Measurements from ENCODE around the gene FGF23. TPM values are rescaled to one million over a fixed set of nuclear protein-coding genes. Genes with fewer than 3 reads are reported as not detected.
"Not testable (repeated sequence)": the region's sequence is repeated elsewhere in the genome, so short reads cannot be mapped to it uniquely, and the experiment has no call there.

Gene FGF23
- total and polyA plus RNA-seq, 2 donors from 2014 or later: not detected

DNA sequence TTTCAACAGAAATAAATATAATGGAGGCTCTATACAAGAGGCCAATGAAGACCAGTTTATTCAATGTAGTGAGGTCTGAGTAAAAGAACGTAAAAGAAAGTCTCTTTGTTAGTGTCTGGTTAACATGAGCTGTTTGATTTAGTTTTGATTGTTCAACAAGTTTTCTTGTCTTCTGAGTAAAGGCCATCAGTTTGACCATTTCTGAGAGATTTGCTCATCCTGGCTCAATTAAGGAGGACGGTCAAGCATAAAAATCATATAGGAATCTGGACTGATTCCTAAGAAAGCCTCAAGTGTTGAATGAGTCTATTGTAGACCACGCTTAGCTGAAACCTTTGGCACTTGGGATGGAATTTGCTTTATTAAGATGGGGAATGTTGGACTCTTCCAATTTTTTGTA lies 32.5 kb upstream of the FGF23 start:
- Histone ChIP-seq H3K9ac (ENCODE audit: low read length in 3 of 3) (no peak overlapping the region), H3K27me3 (ENCODE audit: control insufficient read depth, insufficient read depth, low read length) (no peaks in the 10 kb centered on the region), H3K9me3 (ENCODE audit: control insufficient read depth in 2 of 3, insufficient read depth in 1 of 3, low read length in 3 of 3) (no peaks in the 10 kb centered on the region), H3K4me1 (ENCODE audit: control insufficient read depth in 2 of 3, insufficient read depth in 2 of 3, low read depth in 1 of 3, low read length in 3 of 3) (no peaks in the 10 kb centered on the region), H3K36me3 (ENCODE audit: control insufficient read depth in 2 of 3, insufficient read depth in 3 of 3, low read length in 3 of 3) (no peaks in the 10 kb centered on the region), H3K27ac (ENCODE audit: low read depth in 2 of 2, low read length in 2 of 2) (no peak overlapping the region), H3K4me3 (ENCODE audit: low read length in 3 of 3) (no peak overlapping the region)
- FAIRE-seq (no peak), DNase-seq (no peak)
- TF ChIP-seq, protein P1, sequence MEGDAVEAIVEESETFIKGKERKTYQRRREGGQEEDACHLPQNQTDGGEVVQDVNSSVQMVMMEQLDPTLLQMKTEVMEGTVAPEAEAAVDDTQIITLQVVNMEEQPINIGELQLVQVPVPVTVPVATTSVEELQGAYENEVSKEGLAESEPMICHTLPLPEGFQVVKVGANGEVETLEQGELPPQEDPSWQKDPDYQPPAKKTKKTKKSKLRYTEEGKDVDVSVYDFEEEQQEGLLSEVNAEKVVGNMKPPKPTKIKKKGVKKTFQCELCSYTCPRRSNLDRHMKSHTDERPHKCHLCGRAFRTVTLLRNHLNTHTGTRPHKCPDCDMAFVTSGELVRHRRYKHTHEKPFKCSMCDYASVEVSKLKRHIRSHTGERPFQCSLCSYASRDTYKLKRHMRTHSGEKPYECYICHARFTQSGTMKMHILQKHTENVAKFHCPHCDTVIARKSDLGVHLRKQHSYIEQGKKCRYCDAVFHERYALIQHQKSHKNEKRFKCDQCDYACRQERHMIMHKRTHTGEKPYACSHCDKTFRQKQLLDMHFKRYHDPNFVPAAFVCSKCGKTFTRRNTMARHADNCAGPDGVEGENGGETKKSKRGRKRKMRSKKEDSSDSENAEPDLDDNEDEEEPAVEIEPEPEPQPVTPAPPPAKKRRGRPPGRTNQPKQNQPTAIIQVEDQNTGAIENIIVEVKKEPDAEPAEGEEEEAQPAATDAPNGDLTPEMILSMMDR (IDR thresholded peaks at IDR 0.05; ENCODE audit: borderline replicate concordance, extremely low read depth, insufficient read depth): no peak
- intact Hi-C loops (cut with DNase I): no loop called here

DNA sequence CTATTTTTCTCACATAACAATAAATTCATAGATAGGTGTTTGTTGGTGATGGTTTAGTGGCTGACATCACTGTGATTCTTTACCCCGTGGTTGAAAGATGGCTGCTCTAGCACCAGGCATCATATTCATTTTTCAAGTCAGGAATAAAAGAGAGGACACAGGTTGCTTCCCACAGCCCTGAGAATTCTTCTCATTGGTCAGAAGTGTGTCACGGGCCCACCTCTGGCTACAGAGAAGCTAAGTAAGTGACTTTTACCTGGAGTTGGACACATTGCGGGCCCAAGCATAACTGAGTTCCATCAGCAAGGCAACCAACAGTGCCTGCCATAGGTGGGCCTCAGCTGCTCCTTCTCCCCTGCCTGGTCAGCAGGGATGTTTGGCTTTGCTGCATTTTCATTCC lies 27.6 kb upstream of the FGF23 start:
- FAIRE-seq (no peak), DNase-seq (no peak)
- intact Hi-C loops (cut with DNase I): no loop called here
- Histone ChIP-seq H3K9me3 (ENCODE audit: control insufficient read depth in 2 of 3, insufficient read depth in 1 of 3, low read length in 3 of 3) (no peaks in the 10 kb centered on the region), H3K4me1 (ENCODE audit: control insufficient read depth in 2 of 3, insufficient read depth in 2 of 3, low read depth in 1 of 3, low read length in 3 of 3) (no peaks in the 10 kb centered on the region), H3K27me3 (ENCODE audit: control insufficient read depth, insufficient read depth, low read length) (no peaks in the 10 kb centered on the region), H3K27ac (ENCODE audit: low read depth in 2 of 2, low read length in 2 of 2) (no peak overlapping the region), H3K4me3 (ENCODE audit: low read length in 3 of 3) (no peak overlapping the region), H3K36me3 (ENCODE audit: control insufficient read depth in 2 of 3, insufficient read depth in 3 of 3, low read length in 3 of 3) (no peaks in the 10 kb centered on the region), H3K9ac (ENCODE audit: low read length in 3 of 3) (no peak overlapping the region)
- TF ChIP-seq, protein P1 (IDR thresholded peaks at IDR 0.05; ENCODE audit: borderline replicate concordance, extremely low read depth, insufficient read depth): no peak

DNA sequence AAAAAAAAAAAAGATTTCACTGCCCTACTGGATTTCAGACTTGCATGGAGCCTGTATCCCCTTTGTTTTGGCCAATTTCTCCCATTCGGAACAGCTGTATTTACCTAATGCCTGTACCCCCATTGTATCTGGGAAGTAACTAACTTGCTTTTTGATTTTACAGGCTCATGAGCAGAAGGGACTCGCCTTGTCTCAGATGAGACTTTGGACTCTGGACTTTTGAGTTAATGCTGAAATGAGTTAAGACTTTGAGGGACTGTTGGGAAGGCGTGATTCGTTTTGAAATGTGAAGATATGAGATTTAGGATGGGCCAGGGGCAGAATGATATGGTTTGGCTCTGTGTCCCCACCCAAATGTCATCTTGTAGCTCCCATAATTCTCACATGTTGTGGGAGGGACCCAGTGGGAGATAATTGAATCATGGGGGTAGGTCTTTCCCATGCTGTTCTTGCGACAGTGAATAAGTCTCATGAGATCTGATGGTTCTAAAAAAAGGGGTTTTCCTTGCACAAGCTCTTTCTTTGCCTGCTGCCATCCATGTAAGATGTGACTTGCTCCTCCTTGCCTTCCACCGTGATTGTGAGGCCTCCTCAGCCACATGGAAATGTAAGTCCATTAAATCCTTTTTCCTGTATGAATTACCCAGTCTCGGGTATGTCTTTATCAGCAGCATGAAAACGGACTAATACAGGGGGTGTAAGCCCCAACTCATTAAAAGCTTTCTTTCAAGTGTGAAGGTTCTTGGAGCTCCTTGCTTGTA lies 25.5 kb upstream of the FGF23 start:
- H3K9me3 ChIP-seq (ENCODE audit: control insufficient read depth in 2 of 3, insufficient read depth in 1 of 3, low read length in 3 of 3); H3K27ac ChIP-seq (ENCODE audit: low read depth in 2 of 2, low read length in 2 of 2); H3K9ac ChIP-seq (ENCODE audit: low read length in 3 of 3); FAIRE-seq; H3K27me3 ChIP-seq (ENCODE audit: control insufficient read depth, insufficient read depth, low read length); DNase-seq; intact Hi-C loops (cut with DNase I); H3K36me3 ChIP-seq (ENCODE audit: control insufficient read depth in 2 of 3, insufficient read depth in 3 of 3, low read length in 3 of 3); H3K4me3 ChIP-seq (ENCODE audit: low read length in 3 of 3); H3K4me1 ChIP-seq (ENCODE audit: control insufficient read depth in 2 of 3, insufficient read depth in 2 of 3, low read depth in 1 of 3, low read length in 3 of 3): not testable (repeated sequence)

DNA sequence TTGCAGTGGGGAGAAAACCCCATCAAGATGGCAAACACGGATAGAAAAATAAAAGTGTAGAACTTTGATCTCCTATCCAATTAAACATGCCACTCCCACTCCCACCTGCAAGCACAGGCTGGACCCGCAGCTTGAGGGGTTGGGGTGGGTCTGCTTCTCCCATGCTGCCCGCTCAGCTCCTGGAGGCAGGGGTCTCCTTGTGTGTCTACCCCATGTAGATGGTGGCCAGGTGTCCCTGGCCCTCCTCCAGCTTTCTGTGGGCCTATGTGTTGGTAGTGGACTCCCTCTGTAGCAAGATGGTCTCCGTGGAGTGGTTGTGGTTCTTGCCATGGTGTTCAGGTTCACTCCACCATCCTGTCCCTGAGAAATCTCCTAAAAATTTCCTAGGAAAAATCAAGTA lies 23.5 kb upstream of the FGF23 start:
- H3K27ac ChIP-seq (ENCODE audit: low read depth in 2 of 2, low read length in 2 of 2): no peak overlapping the region
- DNase-seq: no peak
- H3K4me3 ChIP-seq (ENCODE audit: low read length in 3 of 3): no peak overlapping the region
- H3K9ac ChIP-seq (ENCODE audit: low read length in 3 of 3): no peak overlapping the region
- intact Hi-C loops (cut with DNase I): no loop called here
- H3K9me3 ChIP-seq (ENCODE audit: control insufficient read depth in 2 of 3, insufficient read depth in 1 of 3, low read length in 3 of 3): no peaks in the 10 kb centered on the region
- H3K36me3 ChIP-seq (ENCODE audit: control insufficient read depth in 2 of 3, insufficient read depth in 3 of 3, low read length in 3 of 3): no peaks in the 10 kb centered on the region
- TF ChIP-seq, protein P1 (IDR thresholded peaks at IDR 0.05; ENCODE audit: borderline replicate concordance, extremely low read depth, insufficient read depth): no peak
- H3K27me3 ChIP-seq (ENCODE audit: control insufficient read depth, insufficient read depth, low read length): no peaks in the 10 kb centered on the region
- H3K4me1 ChIP-seq (ENCODE audit: control insufficient read depth in 2 of 3, insufficient read depth in 2 of 3, low read depth in 1 of 3, low read length in 3 of 3): no peaks in the 10 kb centered on the region
- no peak for FAIRE-seq

Measured in kidney (tissue), 14 donors.